ENCODE measurements around the gene AIRE.

The AIRE gene

DNA sequence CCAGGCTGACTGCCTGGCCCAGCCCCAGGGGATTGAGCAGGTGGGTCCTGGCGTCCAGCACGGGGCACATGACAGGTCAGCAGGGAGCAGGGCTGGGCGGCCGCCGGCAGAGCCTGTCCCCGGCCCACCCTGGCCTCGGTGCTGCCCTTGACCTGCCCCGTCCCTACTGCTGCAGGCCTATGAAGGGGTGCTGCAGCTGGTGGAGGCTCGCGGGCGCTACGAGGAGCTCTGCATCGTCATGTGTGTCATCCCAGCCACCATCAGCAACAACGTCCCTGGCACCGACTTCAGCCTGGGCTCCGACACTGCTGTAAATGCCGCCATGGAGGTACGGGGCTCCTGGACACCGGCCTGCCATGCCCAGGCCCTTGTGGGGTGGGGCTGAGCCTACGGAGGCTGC is 37.9 kb downstream of the AIRE start:
- TF ChIP-seq, protein P1, sequence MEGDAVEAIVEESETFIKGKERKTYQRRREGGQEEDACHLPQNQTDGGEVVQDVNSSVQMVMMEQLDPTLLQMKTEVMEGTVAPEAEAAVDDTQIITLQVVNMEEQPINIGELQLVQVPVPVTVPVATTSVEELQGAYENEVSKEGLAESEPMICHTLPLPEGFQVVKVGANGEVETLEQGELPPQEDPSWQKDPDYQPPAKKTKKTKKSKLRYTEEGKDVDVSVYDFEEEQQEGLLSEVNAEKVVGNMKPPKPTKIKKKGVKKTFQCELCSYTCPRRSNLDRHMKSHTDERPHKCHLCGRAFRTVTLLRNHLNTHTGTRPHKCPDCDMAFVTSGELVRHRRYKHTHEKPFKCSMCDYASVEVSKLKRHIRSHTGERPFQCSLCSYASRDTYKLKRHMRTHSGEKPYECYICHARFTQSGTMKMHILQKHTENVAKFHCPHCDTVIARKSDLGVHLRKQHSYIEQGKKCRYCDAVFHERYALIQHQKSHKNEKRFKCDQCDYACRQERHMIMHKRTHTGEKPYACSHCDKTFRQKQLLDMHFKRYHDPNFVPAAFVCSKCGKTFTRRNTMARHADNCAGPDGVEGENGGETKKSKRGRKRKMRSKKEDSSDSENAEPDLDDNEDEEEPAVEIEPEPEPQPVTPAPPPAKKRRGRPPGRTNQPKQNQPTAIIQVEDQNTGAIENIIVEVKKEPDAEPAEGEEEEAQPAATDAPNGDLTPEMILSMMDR (IDR thresholded peaks at IDR 0.05; ENCODE audit: control insufficient read depth, extremely low read depth, insufficient read depth) = no peak
- no peak overlapping the region for H3K4me3 ChIP-seq (ENCODE audit: low read depth, low read length)
- no peak for DNase-seq (ENCODE audit: low read depth)

- H3K4me3 ChIP-seq (ENCODE audit: low read depth, low read length) = no peak overlapping the region
- no peak for DNase-seq (ENCODE audit: low read depth)
- TF ChIP-seq, protein P1 (IDR thresholded peaks at IDR 0.05; ENCODE audit: control insufficient read depth, extremely low read depth, insufficient read depth) = no peak
These were observed 38.6 kb downstream of the AIRE start for GRCh38 chr21:44324106-44324853.

- DNase-seq (ENCODE audit: low read depth) = no peak
- TF ChIP-seq, protein P1 (IDR thresholded peaks at IDR 0.05; ENCODE audit: control insufficient read depth, extremely low read depth, insufficient read depth) = no peak
- no peak overlapping the region for H3K4me3 ChIP-seq (ENCODE audit: low read depth, low read length)
These were observed 39.1 kb downstream of the AIRE start for GRCh38 chr21:44324854-44325107.

GRCh38 chr21:44325386-44326271 is 40.0 kb downstream of the AIRE start:
- H3K4me3 ChIP-seq (ENCODE audit: low read depth, low read length) = no peak overlapping the region
- TF ChIP-seq, protein P1 (IDR thresholded peaks at IDR 0.05; ENCODE audit: control insufficient read depth, extremely low read depth, insufficient read depth) = no peak
- no peak for DNase-seq (ENCODE audit: low read depth)

DNA sequence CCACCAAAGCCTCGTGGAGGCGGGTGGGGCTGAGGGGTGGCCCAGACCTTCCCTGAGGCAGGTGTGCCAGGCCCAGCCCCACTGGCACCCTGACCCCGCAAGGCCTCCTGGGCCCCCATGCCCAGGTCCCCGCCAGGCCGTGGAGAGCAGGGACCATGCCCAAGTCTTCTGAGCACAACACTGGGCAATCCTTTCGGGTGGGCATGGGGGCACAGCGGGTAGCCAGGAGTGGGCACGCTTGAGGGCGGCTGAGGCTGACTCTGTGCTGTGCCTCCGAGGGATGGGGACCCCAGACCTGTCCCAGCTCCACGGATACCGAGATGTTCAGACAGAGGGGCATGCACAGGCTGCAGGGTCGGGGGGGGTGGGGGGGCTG is 40.6 kb downstream of the AIRE start:
- DNase-seq (ENCODE audit: low read depth) = no peak
- TF ChIP-seq, protein P1 (IDR thresholded peaks at IDR 0.05; ENCODE audit: control insufficient read depth, extremely low read depth, insufficient read depth) = no peak
- H3K4me3 ChIP-seq (ENCODE audit: low read depth, low read length) = no peak overlapping the region

DNA sequence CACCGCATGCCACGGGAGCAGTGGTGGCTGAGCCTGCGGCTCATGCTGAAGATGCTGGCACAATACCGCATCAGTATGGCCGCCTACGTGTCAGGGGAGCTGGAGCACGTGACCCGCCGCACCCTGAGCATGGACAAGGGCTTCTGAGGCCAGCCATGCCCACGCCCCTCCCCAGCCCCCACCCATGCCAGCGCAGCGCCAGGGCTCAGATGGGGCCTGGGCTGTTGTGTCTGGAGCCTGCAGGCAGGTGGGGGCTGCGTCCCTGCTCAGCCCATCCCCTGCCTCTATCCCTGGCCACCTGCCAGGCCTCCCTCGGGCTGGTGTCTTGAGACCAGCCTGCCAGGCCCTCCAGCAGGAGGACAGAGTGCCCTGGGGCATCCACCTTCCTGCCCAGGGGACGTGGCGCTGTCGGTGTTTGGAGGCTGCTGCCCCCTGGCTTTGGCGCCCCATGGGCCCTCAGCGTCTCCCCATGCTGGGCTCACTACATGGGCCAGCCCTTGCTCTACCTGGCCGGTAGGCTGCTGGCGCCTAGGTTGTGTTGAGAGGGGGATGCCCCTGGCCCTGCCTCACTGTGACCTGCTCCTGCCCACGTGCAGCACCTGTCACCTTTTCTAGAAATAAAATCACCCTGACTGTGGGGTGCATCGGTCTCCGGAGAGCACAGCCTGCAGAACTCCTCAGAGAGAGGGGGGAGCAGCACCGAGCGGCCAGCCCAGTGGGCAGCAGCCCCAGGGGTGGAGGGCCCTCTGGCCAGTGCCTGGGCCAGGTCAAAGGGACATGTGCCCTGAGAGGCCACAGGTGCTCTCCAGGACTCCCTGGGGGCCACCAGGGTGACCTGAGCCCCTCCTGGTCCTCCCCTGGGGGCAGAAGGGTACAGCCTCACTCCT is 41.3 kb downstream of the AIRE start:
- no peak overlapping the region for H3K4me3 ChIP-seq (ENCODE audit: low read depth, low read length)
- no peak for DNase-seq (ENCODE audit: low read depth)
- TF ChIP-seq, protein P1 (IDR thresholded peaks at IDR 0.05; ENCODE audit: control insufficient read depth, extremely low read depth, insufficient read depth) = no peak

Data from LNCaP clone FGC (cell line).